GM21360 (cell line): Measurements from ENCODE around the gene NUDT9.

ENCODE experiments used
- ATAC-seq: cut with Tn5 transposase; IDR thresholded peaks from one replicate; pipeline ENCODE4 v1.9.1; 2021; ENCODE audit warnings: mild to moderate bottlenecking, moderate library complexity; ENCODE audit not compliant: unreplicated experiment

NUDT9 gene

GRCh38 chr4:87506974-87507701, 84.8 kb downstream of the NUDT9 start:
- ATAC-seq: no peak
